ENCODE results near the gene MADD.

Gene MADD

DNA sequence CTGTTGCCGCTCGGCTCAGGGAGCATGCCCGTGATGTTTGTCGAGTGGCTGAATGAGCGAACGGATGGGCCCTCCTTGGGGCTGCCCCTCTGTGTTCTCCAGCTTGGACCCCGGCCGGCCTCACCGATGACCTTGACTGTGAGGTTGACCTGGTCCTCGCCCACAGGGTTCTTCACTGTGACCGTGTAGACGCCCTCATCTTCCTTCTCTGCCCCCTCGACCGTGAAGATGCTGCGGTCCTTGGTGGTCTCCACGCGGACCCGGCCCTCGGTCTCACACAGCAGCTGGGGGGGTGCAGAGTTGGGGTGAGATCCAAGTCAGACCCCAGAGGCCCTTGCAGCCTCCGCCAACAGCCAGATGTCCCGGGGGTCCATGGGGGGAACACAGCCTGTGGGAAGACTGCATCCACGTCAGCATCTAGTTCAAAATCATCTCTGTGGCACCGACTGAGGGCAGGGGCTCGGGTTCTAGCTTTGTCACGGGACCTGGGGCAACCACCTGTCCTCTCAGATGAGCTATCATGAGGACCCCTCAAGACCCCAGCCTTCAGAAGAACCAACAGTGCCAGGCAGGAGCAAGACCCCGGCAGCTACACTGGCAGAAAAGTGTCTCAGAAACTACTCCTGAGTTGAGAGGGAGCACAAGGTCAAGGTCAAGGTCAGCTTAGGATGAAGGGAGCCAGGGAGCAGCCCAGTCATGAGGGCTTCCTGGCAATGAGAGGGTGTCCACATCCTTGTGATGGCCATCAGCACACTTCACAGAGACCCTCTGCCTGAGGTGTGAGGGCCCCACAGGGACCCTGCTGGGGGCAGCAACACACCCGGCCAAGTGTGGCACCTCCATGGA lies 68.7 kb downstream of the MADD start:
- Mint-ChIP-seq H3K9me3 (no peaks in the 10 kb centered on the region), H3K4me3 (no peak overlapping the region), H3K27me3 (ENCODE audit: low read depth, poor library complexity) (peaks cover 4% of the 10 kb centered on the region), H3K4me1 (peaks cover 7% of the 10 kb centered on the region), H3K36me3 (ENCODE audit: low read depth) (no peaks in the 10 kb centered on the region), H3K27ac (no peak overlapping the region)
- DNase-seq: no peak
- TF ChIP-seq, protein P1, sequence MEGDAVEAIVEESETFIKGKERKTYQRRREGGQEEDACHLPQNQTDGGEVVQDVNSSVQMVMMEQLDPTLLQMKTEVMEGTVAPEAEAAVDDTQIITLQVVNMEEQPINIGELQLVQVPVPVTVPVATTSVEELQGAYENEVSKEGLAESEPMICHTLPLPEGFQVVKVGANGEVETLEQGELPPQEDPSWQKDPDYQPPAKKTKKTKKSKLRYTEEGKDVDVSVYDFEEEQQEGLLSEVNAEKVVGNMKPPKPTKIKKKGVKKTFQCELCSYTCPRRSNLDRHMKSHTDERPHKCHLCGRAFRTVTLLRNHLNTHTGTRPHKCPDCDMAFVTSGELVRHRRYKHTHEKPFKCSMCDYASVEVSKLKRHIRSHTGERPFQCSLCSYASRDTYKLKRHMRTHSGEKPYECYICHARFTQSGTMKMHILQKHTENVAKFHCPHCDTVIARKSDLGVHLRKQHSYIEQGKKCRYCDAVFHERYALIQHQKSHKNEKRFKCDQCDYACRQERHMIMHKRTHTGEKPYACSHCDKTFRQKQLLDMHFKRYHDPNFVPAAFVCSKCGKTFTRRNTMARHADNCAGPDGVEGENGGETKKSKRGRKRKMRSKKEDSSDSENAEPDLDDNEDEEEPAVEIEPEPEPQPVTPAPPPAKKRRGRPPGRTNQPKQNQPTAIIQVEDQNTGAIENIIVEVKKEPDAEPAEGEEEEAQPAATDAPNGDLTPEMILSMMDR (IDR thresholded peaks at IDR 0.05): no peak

DNA sequence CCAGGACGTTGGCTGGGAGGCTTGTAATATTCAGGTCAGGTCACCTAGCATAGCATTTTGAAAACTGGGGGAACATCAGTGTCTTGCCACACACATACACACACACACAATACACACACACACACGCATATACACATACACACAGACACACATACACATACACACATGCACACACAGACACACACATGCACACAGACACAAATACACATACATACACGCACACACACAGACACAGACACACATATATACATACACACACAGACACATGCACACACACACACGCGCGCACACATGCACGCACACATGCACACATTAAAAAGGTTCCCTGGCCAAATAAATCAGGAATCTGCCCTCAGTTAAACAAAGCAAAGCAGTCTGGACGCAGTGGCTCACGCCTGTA lies 70.1 kb downstream of the MADD start:
- Mint-ChIP-seq H3K36me3 (ENCODE audit: low read depth) (no peaks in the 10 kb centered on the region), H3K4me3 (no peak overlapping the region), H3K4me1 (peaks cover 7% of the 10 kb centered on the region), H3K27ac (no peak overlapping the region), H3K9me3 (no peaks in the 10 kb centered on the region), H3K27me3 (ENCODE audit: low read depth, poor library complexity) (peaks cover 12% of the 10 kb centered on the region)
- TF ChIP-seq, protein P1 (IDR thresholded peaks at IDR 0.05): no peak
- no peak for DNase-seq

DNA sequence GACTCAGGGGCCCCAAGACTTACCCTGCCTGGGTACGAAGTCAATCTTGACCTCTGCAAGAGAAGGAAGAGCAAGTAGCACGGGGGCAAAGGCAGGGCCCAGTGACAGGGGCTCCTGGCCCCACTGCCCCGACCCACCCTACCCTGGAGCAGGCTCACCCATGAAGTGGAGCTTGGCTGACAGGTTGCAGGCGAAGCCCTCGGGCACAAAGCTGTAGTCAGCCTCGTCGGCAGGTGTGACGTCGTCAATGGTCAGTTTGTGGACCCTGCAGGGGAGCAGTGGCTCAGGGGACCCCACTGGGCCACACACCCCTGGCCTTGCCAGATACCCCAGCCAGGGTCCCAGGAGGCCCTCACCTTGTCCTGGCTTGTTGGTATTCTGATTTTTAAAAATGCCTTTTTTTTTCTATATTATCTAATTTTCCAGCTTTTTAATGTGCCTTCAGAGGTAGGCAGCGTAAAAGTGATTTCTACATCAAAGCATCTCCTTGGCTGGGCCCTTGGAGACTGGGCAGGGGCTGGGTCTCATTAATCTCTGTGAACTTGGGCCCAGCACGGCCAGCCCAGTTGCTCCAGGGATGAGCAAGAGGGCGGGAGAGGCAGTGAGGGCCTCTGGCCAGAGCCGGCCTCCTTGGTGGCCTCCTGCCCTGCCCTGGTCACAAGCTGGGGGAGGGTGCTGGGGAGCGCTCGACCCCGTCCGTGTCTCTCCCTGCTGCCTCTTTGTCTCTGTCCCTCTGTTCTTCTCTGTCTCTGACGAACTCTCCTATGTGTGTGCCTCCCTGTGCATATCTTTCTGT lies 71.2 kb downstream of the MADD start:
- Mint-ChIP-seq H3K4me3 (no peak overlapping the region), H3K9me3 (no peaks in the 10 kb centered on the region)

DNA sequence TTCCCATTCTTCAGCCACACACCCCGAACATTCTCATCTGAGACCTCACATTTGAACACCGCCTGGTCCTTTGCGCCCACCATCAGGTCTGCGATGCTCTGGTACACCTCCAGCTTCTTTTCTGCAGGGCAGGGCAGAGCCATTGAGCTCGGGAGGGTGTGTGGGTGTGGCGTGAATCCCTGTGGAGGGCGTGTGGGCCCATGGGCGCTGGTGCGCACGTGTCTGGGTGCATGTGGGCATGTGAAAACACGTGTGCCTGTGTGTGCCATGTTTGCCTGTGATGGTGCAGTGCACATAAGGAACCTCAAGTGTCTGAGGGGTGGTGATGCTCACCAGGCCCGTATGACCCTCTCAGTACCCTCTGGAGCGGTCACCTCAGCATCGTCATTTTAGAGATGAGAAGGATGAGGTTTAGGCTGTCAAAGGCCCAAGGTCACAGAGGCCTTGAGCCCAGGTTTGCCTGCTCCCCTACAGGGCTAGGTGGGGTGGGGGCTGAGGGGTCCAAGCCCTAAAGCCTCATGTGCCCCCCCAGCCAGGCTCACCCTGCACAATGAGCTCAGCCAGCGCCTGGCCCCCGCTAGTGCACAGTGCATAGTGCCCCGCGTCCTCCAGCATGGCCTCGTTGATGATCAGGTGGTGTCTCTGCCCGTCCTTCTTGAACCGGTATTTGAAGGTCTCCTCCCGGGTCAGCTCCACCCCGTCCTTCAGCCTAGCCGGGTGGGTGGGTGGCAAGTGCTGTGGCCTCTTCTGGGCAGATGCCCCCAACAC lies 72.3 kb downstream of the MADD start:
- H3K4me3 Mint-ChIP-seq: no peak overlapping the region
- no peak overlapping the region for H3K27ac Mint-ChIP-seq
- no peaks in the 10 kb centered on the region for H3K36me3 Mint-ChIP-seq (ENCODE audit: low read depth)
- H3K4me1 Mint-ChIP-seq: peaks cover 14% of the 10 kb centered on the region
- TF ChIP-seq, protein P1 (IDR thresholded peaks at IDR 0.05): no peak
- no peak for DNase-seq
- peaks cover 12% of the 10 kb centered on the region for H3K27me3 Mint-ChIP-seq (ENCODE audit: low read depth, poor library complexity)
- no peaks in the 10 kb centered on the region for H3K9me3 Mint-ChIP-seq

More for the DNA sequence above, 71.2 kb downstream of the MADD start:
- H3K36me3 Mint-ChIP-seq (ENCODE audit: low read depth): no peaks in the 10 kb centered on the region
- DNase-seq: no peak
- TF ChIP-seq, protein P1 (IDR thresholded peaks at IDR 0.05): no peak
- peaks cover 14% of the 10 kb centered on the region for H3K4me1 Mint-ChIP-seq
- H3K27ac Mint-ChIP-seq: peak overlapping the region; percentile 5
- H3K27me3 Mint-ChIP-seq (ENCODE audit: low read depth, poor library complexity): peaks cover 12% of the 10 kb centered on the region

DNA sequence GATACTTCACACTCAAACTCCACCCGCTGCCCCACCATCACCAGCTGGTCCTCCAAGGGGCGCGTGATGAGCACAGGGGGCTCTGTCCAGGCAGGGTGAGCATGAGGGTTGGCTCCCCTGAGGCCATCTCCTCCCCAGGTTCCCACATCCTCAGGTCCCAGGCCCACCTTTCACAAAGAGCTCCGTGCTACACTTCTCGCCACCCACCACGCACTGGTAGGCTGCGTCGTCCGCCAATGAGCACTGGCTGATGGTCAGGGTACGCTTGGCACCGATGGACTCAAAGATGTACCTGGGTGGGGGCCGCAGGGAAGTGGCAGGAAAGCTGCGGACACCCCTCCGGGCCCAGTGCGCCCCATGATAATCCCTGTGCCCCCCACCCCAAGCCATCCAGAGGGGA lies 72.9 kb downstream of the MADD start:
- H3K27ac Mint-ChIP-seq: no peak overlapping the region
- no peak overlapping the region for H3K4me3 Mint-ChIP-seq
- H3K4me1 Mint-ChIP-seq: peaks cover 14% of the 10 kb centered on the region
- no peaks in the 10 kb centered on the region for H3K36me3 Mint-ChIP-seq (ENCODE audit: low read depth)
- DNase-seq: no peak
- H3K27me3 Mint-ChIP-seq (ENCODE audit: low read depth, poor library complexity): peaks cover 12% of the 10 kb centered on the region
- TF ChIP-seq, protein P1 (IDR thresholded peaks at IDR 0.05): no peak
- no peaks in the 10 kb centered on the region for H3K9me3 Mint-ChIP-seq

Data from nephron progenitor cell (in vitro differentiated cells).